Measurements from ENCODE around the gene CELF1.

CELF1 gene

DNA sequence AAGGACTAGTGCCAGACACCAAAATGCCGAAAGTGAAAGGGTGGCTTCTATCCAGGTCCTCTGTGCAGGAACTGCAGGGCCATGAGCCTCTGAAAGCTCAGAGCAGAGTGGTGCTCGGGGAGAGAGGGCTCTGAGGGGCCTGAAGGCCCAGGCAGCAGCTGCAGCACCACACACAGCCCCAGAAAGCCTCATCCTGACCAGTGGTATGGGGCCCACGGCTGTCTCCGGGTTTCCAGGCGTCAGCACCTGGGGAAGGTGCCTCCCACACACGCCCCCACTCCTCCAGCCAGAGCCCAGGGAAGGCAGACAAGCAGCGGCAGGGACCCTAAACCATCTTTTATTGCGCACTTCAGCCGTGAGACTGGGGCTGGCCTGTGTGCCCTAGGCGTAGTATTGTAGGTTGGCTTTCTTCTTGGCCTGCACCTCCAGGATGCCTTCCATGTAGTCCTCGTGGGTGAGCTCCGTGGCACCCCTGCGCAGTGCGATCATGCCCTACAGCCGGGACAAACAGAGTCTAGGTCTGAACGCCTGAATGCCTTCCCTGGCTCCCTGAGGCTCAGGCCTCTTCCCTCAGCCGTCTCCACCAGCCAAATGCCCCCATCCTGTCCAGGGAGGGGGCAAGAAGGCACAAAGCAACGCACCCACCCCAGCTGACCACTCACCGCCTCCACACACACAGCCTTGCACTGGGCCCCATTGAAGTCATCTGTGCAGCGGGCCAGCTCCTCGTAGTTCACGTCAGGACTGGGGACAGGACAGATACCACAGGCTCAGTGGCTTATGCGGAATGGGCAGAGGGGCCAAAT lies 134.3 kb downstream of the CELF1 start:
- Histone ChIP-seq H3K79me2 (ENCODE audit: low read length) (peaks cover 18% of the 10 kb centered on the region), H3K9me2 (replicated peaks; ENCODE audit: insufficient read depth, low read length) (no peaks in the 10 kb centered on the region), H3K4me1 (ENCODE audit: low read length) (no peaks in the 10 kb centered on the region), H4K20me1 (ENCODE audit: insufficient read depth, low read length) (no peaks in the 10 kb centered on the region), H3K4me3 (ENCODE audit: low read length) (no peak overlapping the region), H3K27me3 (replicated peaks; ENCODE audit: insufficient read depth, low read length) (no peaks in the 10 kb centered on the region), H3K4me2 (ENCODE audit: low read depth, low read length) (no peak overlapping the region), H2AFZ (ENCODE audit: low read length) (no peak overlapping the region), H3K36me3 (replicated peaks; ENCODE audit: insufficient read depth, low read length) (peaks cover 15% of the 10 kb centered on the region), H3K27ac (ENCODE audit: low read length) (no peak overlapping the region), H3K9me3 (replicated peaks; ENCODE audit: insufficient read depth, low read length) (no peaks in the 10 kb centered on the region), H3F3A (ENCODE audit: insufficient read depth, low read length) (no peaks in the 10 kb centered on the region), H3K9ac (ENCODE audit: low read length) (no peak overlapping the region)
- DNase-seq = no peak
- TF ChIP-seq EZH2 (optimal IDR thresholded peaks at IDR 0.05; ENCODE audit: low read depth, low read length) = no peak
- no peak for TF ChIP-seq EZH2phosphoT487 (IDR thresholded peaks at IDR 0.05; ENCODE audit: low read length)
- TF ChIP-seq, protein P1, sequence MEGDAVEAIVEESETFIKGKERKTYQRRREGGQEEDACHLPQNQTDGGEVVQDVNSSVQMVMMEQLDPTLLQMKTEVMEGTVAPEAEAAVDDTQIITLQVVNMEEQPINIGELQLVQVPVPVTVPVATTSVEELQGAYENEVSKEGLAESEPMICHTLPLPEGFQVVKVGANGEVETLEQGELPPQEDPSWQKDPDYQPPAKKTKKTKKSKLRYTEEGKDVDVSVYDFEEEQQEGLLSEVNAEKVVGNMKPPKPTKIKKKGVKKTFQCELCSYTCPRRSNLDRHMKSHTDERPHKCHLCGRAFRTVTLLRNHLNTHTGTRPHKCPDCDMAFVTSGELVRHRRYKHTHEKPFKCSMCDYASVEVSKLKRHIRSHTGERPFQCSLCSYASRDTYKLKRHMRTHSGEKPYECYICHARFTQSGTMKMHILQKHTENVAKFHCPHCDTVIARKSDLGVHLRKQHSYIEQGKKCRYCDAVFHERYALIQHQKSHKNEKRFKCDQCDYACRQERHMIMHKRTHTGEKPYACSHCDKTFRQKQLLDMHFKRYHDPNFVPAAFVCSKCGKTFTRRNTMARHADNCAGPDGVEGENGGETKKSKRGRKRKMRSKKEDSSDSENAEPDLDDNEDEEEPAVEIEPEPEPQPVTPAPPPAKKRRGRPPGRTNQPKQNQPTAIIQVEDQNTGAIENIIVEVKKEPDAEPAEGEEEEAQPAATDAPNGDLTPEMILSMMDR (IDR thresholded peaks at IDR 0.05; ENCODE audit: low read length) = no peak

DNA sequence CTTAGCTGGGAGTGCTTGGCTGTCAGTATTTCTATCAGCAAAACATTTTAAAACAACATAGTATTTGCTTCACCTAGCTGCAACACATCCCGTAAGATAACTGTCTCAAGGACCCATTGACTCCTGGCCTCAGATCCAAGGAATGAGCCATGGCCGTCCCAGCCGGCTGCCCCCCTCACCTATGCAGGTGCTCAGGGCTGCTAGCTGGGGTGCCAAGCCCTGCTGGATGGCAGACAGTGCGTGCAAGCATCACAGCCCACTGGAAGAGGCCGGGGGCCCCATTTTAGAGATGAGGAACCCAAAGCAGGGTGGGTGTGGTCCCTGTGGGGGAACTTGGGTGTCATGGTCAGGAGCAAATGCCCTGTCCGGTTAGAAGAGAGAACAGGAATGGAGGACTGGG lies 135.2 kb downstream of the CELF1 start:
- peaks cover 9% of the 10 kb centered on the region for H3K79me2 ChIP-seq (ENCODE audit: low read length)
- no peaks in the 10 kb centered on the region for H3K4me1 ChIP-seq (ENCODE audit: low read length)
- DNase-seq = no peak
- H2AFZ ChIP-seq (ENCODE audit: low read length) = no peak overlapping the region
- no peak overlapping the region for H3K4me3 ChIP-seq (ENCODE audit: low read length)
- H3K9ac ChIP-seq (ENCODE audit: low read length) = no peak overlapping the region
- H3K36me3 ChIP-seq (replicated peaks; ENCODE audit: insufficient read depth, low read length) = peaks cover 14% of the 10 kb centered on the region
- TF ChIP-seq, protein P1 (IDR thresholded peaks at IDR 0.05; ENCODE audit: low read length) = no peak
- TF ChIP-seq EZH2phosphoT487 (IDR thresholded peaks at IDR 0.05; ENCODE audit: low read length) = no peak
- H3K9me3 ChIP-seq (replicated peaks; ENCODE audit: insufficient read depth, low read length) = no peaks in the 10 kb centered on the region
- no peak overlapping the region for H3K4me2 ChIP-seq (ENCODE audit: low read depth, low read length)
- no peaks in the 10 kb centered on the region for H3K27me3 ChIP-seq (replicated peaks; ENCODE audit: insufficient read depth, low read length)
- no peaks in the 10 kb centered on the region for H3K9me2 ChIP-seq (replicated peaks; ENCODE audit: insufficient read depth, low read length)
- no peak overlapping the region for H3K27ac ChIP-seq (ENCODE audit: low read length)
- H3F3A ChIP-seq (ENCODE audit: insufficient read depth, low read length) = no peaks in the 10 kb centered on the region
- no peaks in the 10 kb centered on the region for H4K20me1 ChIP-seq (ENCODE audit: insufficient read depth, low read length)

DNA sequence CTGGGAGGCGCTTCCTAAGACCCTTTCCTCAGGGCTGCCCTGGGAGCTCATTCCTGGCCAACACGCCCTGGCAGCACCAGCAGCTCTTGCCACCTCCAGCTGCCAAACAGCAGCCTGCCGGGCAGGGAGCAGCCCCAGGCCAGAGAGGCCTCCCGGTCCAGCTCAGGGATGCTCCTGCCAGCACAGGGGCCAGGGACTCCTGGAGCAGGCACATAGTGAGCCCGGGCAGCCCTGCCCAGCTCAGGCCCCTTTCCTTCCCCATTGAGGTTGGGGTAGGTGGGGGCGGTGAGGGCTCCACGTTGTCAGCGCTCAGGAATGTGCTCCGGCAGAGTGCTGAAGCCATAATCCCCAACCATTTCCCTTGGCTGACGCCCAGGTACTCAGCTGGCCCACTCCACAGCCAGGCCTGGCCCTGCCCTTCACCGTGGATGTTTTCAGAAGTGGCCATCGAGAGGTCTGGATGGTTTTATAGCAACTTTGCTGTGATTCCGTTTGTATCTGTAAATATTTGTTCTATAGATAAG lies 136.9 kb downstream of the CELF1 start:
- Histone ChIP-seq H3K4me3 (ENCODE audit: low read length) (no peak overlapping the region), H3K9me2 (replicated peaks; ENCODE audit: insufficient read depth, low read length) (no peaks in the 10 kb centered on the region), H3K4me2 (ENCODE audit: low read depth, low read length) (no peak overlapping the region), H3F3A (ENCODE audit: insufficient read depth, low read length) (no peaks in the 10 kb centered on the region), H3K9me3 (replicated peaks; ENCODE audit: insufficient read depth, low read length) (no peaks in the 10 kb centered on the region), H3K27me3 (replicated peaks; ENCODE audit: insufficient read depth, low read length) (no peaks in the 10 kb centered on the region), H3K79me2 (ENCODE audit: low read length) (no peaks in the 10 kb centered on the region), H3K27ac (ENCODE audit: low read length) (no peak overlapping the region), H3K9ac (ENCODE audit: low read length) (no peak overlapping the region), H3K4me1 (ENCODE audit: low read length) (no peaks in the 10 kb centered on the region), H3K36me3 (replicated peaks; ENCODE audit: insufficient read depth, low read length) (peaks cover 10% of the 10 kb centered on the region), H4K20me1 (ENCODE audit: insufficient read depth, low read length) (no peaks in the 10 kb centered on the region), H2AFZ (ENCODE audit: low read length) (no peak overlapping the region)
- DNase-seq = no peak
- TF ChIP-seq, protein P1 (IDR thresholded peaks at IDR 0.05; ENCODE audit: low read length) = no peak
- TF ChIP-seq EZH2phosphoT487 (IDR thresholded peaks at IDR 0.05; ENCODE audit: low read length) = no peak
- TF ChIP-seq EZH2 (optimal IDR thresholded peaks at IDR 0.05; ENCODE audit: low read depth, low read length) = no peak

All from MM.1S (cell line).